ENCODE results near the gene RAB1B.

Gene RAB1B

GRCh38 chr11:66284526-66285078, 16.2 kb downstream of the RAB1B start:
- DNase-seq (ENCODE audit: low spot score), result no peak

DNA sequence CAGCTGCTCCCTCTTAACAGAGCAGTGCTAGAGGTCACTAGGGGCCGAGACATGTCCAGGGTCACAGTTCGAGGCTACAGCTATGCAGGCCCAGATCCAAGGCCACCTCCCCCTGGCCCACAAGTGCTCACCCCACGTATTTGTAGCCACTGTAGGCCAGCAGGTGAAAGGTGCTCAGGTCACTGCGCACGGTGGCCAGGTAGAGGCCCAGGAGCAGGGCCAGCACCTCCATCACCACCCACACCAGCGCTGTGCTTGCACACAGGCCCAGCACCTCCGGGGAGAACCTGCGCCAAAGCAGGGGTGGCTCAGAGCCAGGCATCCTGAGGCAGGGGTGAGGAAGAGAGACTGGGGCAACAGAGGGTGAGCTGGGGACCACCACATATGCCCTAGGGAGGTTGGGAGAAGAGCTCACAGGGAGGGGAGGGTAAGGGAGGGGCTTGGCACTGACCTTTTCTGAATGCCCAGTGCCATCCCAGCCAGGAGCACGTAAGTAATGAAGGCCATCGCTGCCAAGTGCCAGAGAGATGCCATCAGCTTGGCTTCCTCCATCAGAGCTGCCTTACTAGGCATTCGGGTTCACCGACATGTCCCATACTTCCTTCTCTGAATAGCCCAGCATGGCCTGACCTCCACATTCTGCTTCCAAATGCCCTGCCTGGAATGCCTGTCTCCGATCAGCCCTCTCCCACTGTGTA, 17.0 kb downstream of the RAB1B start:
- DNase-seq (ENCODE audit: low spot score), result no peak

- no peak for DNase-seq (ENCODE audit: low spot score)
Measured at GRCh38 chr11:66286699-66287098, 18.3 kb downstream of the RAB1B start.

- DNase-seq (ENCODE audit: low spot score), result no peak
Measured at GRCh38 chr11:66287211-66287888, 18.9 kb downstream of the RAB1B start.

DNA sequence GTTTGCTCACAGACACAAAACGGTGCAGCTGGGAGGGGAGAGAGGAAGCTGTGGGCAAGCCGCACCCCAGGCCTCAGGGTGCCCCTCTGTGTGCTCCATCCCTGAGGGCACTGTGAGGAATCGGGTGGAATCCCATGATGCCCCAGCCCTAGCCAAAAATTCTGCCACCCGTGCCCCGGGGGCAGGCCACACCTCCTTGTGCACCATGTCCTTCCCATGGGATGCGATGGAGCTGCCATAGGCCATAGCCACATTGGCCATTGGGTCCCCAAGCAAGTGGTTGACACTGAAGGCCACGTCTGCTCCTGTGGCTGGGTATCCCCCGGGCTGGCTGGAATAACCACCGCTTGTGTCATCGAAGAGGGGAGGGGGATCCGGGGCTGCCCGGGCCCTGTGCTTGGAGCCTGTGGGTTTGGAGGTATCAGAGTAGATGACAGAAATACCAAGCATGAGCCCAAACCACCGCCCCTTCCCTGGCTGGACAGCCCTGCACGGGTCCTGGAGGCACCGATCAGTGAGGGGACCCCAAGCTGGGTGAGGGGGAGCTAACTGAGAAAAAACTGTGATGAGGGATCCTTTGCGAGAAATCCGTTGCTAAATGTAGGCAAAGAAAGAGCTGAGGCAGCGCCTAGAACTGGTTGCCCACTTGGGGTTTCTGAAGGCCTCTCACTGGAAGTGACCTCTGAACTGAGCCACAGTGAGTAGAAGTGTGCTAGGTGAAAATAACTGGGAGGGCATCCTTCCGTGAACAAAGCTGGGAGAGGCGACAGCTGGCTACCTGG, 19.6 kb downstream of the RAB1B start:
- no peak for DNase-seq (ENCODE audit: low spot score)

DNA sequence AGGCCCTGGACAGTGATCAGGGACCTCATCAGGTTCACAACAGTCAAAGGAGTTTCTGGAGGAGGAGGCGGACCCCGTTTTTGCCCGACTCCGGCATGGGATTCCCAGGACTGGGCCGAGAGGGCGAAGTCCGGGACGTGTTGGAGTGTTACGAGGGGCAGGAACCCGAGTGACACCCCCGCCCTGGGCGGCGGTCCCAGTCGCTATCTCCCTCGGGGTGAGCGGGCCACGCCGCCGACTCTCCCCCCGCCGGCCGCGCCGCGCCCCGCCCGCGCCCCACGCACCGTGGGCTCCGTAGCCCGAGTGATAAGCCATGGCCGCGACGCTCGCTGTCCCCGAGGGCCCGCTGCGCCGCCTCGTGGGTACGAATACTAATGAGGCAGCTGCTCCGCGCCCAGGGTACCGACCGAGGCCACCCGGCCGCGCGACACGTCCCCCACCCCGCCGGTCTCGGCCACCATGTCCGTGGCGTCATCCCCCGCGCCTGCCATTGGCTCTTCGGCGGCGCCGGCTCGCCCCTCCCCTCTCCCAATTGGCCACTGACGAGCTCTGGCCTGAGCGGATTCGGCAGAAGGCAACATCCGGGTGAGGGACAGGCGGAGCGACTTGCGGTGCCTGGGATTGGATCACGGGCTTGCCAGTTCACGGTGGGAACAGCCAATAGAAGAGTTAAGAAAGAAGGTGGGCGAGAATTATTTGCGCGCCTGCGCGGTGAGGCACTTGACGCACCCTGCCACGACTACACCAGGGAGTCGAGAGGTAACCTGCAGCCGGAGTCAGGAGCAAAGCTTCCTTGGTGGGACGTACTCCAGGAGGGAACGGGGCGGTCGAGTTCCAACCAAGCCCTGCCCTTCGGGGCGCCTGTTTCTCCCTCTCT, 20.5 kb downstream of the RAB1B start, which contains the start of gene YIF1A:
YIF1A (minus strand) TSS at position 473 of the 877 bp plus-strand sequence; CDS start at position 315, 158 bp downstream.
- DNase-seq (ENCODE audit: low spot score), result peak; percentile 99

GRCh38 chr11:66289548-66290329, 21.3 kb downstream of the RAB1B start:
- DNase-seq (ENCODE audit: low spot score), result no peak

DNA sequence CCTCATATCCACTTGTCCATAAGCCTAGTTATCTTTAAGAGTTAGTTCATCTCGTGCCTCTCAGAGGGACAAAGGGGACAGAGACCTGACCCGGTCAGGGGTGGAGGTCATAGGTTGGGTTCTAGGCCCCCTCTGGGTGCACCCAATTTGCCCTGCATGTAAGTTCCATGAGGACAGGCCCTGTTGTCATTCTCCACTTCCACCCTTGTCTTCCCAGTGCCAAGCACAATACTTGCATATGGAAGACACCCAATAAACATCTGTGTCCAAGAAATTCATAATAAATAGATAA, 21.8 kb downstream of the RAB1B start:
- DNase-seq (ENCODE audit: low spot score), result no peak

DNA sequence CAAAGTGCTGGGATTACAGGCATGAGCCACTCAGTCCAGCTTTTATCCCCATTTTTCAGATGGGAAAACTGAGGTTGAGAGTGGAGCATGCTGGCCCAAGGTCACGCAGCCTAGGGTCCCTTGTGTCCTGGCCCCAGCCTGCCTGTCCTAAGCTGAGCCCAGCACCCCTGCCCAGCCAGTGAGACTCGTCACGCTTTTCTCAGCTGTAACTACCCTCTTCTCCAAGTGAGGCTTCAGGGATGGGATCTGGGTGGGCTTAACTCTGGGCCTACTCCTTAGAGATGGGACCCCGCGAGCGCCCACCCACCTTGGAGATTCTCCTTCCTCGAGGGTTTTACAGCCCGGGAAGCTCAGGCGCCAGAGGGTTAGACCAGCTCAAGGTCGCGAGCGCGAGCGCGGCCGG, 22.9 kb downstream of the RAB1B start:
- DNase-seq (ENCODE audit: low spot score), result no peak

GRCh38 chr11:66291706-66292542, 23.5 kb downstream of the RAB1B start, which contains the start of gene TMEM151A:
TSS of gene TMEM151A (plus strand) at chr11:66291894. CDS start at chr11:66292014, 120 bp downstream.
- no peak for DNase-seq (ENCODE audit: low spot score)

- DNase-seq (ENCODE audit: low spot score), result no peak
Measured at GRCh38 chr11:66292543-66293332, 24.3 kb downstream of the RAB1B start.

GRCh38 chr11:66293352-66293751, 24.9 kb downstream of the RAB1B start:
- no peak for DNase-seq (ENCODE audit: low spot score)

DNA sequence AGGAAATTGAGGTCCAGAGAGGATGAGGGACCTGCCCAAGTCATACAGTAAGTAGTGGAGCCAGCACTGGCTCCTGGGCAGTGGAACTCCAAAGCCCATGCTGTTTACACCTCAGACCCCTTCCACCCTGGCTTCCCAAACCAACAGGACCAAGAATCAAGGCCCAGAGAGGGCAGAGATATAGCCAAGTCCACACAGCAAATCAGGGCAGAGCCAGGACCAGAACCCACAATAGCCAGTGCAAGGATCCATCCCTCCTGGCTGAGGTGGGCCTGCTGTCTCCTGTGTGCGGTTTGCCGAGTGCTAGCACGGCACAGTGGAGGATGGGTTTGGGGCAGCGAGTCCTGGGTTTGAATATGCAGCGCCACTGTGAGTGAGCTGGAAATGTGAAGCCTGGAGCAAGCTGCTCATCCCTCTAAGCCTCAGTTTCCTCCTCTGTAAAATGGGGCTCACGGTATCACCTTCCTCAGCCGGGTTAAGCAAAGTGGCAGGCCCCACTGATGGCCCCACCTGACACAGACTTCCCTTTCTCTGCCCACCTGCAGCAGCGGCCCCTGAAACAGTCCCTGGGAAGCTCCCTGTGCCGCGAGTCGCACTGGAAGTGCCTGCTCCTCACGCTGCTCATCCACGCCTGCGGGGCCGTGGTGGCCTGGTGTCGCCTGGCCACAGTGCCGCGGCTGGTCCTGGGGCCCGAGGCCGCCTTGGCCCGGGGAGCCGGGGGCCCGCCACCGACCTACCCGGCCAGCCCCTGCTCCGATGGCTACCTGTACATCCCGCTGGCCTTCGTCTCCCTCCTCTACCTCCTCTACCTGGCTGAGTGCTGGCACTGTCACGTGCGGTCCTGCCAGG, 25.6 kb downstream of the RAB1B start:
- DNase-seq (ENCODE audit: low spot score), result no peak

DNA sequence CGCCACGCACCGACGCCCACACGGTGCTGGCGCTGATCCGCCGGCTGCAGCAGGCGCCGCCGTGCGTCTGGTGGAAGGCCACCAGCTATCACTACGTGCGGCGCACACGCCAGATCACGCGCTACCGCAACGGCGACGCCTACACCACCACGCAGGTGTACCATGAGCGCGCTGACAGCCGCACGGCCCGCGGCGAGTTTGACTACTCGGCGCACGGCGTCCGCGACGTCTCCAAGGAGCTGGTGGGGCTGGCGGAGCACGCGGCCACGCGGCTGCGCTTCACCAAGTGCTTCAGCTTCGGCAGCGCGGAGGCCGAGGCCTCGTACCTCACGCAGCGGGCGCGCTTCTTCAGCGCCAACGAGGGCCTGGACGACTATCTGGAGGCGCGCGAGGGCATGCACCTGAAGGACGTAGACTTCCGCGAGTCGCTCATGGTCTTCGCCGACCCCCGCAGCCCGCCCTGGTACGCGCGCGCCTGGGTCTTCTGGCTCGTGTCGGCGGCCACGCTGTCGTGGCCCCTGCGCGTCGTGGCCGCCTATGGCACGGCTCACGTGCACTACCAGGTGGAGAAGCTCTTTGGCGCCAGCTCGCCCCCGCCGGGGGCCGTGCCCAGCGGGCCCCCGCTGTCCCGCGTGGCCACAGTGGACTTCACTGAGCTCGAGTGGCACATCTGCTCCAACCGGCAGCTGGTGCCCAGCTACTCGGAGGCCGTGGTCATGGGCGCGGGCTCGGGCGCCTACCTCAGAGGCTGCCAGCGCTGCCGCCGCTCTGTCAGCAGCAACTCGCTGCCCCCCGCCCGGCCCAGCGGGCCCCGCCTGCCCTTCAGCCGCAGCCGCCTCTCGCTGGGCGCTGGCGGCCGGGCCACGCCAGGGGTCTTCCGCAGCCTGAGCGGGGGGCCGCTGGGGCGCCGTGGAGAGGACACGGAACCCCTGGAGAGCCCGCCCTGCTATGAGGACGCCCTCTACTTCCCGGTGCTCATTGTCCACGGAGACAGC, 26.5 kb downstream of the RAB1B start:
- DNase-seq (ENCODE audit: low spot score), result no peak

- no peak for DNase-seq (ENCODE audit: low spot score)
Measured at GRCh38 chr11:66297610-66298009, 29.2 kb downstream of the RAB1B start.

GRCh38 chr11:66299186-66299585, 30.7 kb downstream of the RAB1B start:
- no peak for DNase-seq (ENCODE audit: low spot score)

- no peak for DNase-seq (ENCODE audit: low spot score)
Measured at GRCh38 chr11:66302656-66303055, 34.2 kb downstream of the RAB1B start.
